DMS53 treated with DMSO at 0.1 percent for 48 hours (cell line): ENCODE results near the gene KATNB1.

ENCODE experiments used
- DNase-seq: peaks from one replicate; lab custom pipeline; 2025; ENCODE audit not compliant: unreplicated experiment; lab: John Stamatoyannopoulos, UW

Gene KATNB1

DNA sequence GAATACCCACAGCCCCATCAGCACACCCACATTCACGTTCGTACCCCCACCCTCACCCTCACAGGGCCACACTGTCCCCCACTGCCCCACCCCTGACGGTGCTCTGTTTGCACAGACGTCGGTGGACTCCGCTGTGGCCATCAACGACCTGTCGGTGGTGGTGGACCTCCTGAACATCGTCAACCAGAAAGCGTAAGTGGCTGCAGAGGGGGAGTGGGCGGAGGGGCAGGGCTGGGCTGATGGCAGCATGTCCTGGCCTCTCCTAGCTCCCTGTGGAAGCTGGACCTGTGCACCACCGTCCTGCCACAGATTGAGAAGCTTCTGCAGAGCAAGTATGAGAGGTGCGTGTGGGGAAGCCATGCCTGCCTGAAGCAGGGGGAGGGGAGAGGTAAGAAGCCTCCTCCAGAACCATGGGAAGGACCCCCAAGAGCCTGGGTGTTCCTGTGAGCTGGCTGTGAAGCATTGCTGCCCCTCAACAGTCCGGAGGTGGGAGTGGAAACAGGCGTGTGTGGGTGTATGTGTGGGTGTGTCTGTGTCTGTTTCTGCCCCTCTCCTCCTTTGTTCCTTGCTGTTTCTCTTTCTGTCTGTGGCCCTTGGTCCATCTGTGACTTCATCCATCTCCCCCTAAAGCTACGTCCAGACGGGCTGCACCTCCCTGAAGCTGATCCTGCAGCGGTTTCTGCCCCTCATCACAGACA is 20.3 kb downstream of the KATNB1 start:
- no peak for DNase-seq

DNA sequence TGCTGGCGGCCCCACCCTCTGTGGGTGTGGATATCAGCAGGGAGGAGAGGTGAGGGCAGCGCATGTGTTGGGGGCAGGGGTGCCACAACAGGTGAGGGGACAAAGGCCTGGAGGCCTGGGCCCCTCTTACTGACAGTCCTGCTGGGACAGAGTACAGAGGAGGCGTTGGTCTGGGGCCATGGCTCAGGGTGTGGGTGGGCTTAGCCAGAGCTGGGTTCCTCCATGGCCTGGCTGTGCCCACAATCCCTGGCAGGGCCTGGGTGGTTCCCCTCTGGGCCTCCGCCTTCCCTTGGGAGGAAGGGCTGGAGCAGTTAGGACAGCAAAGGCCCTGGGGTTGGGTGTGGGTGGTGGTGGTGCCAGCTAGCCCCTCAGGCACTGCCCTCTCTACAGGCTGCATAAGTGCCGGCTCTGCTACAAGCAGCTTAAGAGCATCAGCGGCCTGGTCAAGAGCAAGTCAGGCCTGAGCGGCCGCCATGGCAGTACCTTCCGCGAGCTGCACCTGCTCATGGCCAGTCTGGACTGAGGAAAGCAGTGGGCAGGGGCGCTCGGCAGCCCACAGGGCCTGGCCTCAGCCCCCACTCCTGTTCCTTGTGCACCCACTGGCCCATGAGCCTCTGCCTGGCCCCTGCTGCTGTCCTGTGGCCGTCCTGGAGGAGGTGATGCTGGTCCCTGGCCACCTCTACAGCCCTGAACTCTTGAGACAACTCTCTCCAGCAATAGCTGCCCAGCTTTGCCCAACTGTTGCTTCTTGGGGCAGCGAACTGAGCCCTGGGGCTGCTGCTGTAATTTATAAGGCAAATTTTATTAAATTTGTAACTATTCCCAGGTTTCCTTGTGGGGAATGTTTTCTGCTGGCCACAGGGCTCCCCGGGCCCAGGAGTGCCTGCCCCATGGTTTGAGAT is 21.1 kb downstream of the KATNB1 start:
- no peak for DNase-seq

DNA sequence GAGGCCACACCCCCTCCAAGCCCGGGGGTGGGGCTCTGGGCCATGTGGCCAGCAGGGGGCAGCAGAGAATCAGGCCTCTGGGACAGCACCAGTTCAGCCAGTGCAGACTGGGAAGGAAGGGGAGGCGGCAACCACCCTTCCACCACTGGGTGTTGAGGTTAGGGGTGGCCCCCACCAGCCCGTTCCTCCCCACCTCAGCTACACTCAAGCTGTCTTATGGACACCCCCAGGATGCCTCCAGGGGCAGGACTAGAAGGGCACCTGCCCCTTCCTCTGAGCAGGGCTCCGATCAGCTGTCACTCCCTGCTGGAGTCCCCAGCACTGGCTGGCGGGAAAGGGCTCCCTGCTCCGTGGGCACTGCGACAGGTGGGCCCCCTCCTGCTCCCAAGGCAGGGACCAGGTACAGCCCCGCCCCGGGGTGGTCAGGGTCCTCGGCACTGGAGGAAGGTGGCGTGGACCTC is 21.8 kb downstream of the KATNB1 start:
- DNase-seq, result peak; percentile 49

DNA sequence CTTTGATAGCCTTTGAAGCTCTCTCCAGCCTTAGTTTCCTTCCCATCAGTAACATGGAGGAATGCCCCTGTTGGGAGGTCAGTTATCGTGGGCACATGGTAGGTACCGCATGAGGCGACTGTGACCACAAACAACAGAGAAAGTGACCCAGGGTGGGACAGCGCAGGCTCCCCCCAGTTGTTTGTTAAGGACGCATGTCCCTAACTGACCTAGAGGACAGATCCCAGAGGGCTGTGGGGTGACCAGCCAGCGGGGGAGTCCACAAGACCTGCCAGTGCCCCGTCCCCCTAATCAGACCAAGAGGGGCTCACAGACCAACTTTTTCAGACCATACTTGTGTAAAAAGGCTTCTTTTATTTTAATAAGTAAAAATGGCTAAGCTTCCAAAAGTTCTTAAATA is 22.3 kb downstream of the KATNB1 start:
- DNase-seq, result no peak

DNA sequence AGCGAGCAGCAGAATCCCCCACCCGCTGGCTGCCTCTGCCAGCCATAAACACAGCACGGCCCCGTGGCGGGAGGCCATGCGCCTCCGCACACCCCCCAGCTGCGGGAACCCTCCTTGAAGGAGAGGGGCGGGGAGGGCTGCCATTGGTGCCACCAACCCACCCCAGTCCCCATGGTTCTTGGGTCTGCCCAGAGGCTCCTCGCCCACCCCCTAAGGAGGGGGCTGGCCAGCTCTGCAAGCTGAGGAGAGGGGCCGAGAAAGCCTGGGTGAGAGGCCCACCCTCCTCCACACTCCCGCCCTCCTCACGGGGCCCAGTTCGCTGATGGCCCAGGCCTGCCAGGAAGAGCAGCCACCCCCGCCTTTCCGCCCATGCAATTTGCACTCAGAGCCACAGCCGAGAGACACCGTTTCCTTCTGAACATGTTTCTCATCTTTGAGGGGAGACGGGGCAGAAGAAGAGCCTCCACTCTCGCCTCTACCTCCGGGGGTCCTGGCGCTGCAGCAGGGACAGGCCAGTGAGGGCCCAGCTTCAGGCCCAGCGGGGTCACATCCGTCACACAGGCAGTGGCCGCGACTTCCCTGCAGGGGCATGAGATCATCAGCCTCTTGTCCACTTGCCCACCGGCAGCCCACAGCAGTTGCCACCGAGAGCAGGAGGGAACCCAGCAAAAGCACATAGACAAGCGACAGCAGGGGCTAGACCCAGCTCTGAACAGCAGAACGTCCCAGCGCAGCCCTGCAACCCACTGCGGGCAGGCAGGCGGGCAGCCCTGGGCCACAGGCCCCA is 23.0 kb downstream of the KATNB1 start:
- DNase-seq, result no peak

DNA sequence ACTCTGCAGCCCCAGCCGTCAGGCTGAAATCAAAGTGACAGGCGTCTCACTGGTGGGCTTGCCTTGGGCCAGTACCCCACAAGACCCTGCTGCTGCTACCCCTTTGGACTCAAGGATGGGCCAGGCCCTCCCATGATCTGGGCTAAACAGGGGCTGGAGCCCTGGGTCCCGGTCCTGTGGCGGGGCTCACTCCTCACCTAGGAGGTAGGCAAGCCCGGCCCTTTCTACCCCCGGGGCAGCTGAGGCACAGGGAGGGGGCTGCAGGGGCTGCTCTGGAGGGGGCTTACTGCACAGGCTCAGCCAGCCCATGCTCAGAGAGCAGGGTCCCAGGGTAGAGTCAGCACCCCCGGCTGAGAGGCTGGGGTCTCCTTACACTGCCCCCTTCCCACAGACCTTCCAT is 23.6 kb downstream of the KATNB1 start:
- no peak for DNase-seq

DNA sequence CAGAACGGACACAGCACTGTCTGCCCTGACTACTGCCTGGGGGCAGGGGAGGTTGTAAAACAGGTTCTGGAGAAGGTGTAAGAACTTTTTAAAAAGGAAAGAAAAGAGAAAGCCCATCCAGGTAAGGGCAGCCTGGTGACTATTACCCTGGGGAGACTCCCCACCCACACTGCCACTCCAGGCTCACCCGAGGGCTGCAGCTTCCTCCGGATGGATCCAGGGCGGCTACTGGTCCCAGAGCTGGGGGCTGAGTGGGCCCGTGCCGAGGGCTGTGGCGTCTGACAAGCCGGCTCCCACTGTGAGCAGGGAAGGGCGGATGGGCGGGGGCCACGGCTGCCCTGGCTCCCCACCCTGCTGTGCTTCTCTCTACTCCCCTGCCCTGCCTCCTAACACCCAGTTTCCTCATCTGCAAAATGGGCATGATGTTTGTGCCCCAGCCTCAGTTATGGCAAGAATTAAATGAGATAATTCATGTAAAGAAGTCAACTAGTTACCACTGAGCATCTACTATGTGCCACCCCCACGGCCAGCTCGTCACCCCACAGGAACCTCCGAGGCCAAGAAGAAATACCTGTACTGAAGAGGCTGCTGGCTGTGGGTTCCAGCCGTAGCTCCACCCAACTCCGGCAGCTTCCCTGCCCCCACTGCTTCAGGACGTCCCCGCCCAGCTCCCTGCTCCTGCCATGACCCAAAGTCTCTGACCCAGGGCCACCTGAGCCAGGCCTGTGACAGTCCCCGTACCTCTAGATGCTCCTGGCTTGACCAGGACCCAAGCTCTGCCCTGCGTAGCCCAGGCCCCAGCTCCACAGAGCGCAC is 24.2 kb downstream of the KATNB1 start:
- no peak for DNase-seq

DNA sequence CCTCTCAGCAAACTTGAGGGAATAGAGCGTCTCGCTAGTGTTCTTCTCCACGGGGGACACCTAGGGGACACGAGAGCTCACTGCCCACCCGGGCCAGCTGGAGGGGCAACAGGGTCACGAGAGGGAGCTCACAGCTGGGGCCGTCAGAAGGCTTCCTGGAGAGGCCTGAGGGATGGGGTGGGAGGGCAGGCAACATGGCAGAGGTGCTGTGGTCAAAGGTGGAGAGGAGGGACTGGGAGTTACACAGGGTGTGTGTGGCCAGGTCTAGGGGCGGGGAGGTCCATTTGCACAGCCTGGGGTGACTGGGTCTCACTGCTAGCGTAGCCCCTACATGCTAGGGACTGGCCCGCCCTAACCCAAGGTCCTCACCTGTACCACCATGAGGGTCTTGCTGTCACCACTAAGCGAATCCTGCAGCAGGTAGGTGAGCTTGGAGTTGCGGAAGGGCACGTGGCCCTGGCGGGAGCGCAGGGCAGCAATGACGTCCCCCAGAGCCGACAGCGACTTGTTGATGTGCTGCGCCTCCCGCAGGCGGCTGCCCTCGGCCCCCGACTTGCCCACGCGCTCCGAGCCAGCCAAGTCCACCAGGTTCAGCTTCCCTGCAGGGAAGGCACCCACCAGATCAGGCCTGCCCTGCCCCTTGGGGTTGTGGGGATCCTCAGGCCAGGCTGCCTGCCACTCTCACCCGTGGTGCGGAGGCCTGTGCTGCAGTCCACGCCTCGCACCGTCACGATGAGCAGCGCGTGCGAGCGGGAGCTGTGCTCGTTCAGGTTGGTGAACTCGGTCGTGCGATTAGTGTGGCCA is 25.0 kb downstream of the KATNB1 start:
- DNase-seq, result no peak

DNA sequence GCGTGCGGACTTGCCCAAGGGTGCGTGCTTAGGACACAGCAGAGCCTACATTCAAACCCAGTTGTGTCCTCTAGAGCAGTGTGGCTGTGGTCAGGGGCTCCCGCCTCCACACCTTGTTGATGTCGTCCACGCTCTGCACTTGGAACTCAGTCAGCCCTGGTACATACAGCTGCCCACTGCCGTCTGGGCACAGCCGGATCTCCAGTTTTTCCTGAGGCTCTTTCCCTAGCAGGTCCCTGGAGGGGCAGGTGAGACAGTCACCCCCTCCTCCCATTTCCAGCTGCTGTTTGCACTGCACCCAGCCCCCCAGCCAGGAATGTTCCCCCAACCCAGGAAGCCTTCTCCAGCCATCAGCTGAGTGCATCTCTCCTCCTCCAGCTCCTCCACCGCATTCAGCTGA is 25.7 kb downstream of the KATNB1 start:
- DNase-seq, result no peak

DNA sequence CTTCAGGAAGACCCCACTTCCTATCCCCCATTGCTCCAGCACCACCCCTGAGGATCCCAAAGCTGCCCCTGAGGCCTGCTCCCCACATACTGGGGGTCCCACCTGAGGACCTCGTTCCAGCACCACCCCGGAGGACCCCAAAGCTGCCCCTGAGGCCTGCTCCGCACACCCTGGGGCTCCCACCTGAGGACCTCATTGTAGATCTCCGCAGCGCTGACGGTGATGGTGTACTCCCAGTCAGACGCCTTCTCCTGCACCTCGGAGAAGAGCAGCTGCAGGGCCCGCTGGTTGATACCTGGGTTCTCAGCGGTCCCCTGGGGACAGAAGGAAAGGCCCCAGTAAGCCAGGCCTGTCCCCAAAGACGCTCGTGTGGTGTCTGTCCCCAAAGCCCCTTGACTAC is 26.4 kb downstream of the KATNB1 start:
- DNase-seq, result no peak

DNA sequence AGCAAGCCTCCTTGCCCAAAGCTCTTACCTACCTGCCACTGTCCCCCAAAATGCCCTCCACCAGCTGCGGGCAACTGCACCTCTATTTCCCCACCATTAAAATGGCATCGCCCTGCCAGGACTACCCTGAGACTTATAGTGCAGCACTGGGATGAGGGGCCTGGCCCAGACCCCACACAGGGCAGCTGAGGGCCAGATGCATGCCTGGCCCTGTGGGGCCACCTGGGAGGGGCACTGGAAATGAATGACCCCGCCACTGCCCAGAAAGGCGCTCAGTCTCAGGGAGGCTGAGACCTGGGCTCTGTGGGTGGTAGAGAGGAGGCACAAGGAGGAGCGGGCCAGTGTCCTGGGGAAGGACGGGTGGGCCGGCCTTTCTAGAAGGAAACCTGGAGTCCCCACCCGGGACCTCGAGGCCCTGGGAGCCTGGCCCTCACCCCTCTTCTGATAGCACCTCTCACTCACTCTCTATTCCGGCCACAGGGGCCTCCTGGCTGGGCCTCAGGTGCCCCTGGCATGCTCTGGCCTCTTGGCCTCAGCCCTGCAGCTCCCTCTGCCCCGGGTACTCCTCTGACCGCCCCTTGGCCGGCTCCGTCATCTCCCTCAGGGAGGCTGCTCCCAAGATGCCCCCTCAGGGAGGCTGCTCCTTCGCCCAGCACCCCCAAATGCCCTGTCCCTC is 26.9 kb downstream of the KATNB1 start:
- DNase-seq, result no peak

DNA sequence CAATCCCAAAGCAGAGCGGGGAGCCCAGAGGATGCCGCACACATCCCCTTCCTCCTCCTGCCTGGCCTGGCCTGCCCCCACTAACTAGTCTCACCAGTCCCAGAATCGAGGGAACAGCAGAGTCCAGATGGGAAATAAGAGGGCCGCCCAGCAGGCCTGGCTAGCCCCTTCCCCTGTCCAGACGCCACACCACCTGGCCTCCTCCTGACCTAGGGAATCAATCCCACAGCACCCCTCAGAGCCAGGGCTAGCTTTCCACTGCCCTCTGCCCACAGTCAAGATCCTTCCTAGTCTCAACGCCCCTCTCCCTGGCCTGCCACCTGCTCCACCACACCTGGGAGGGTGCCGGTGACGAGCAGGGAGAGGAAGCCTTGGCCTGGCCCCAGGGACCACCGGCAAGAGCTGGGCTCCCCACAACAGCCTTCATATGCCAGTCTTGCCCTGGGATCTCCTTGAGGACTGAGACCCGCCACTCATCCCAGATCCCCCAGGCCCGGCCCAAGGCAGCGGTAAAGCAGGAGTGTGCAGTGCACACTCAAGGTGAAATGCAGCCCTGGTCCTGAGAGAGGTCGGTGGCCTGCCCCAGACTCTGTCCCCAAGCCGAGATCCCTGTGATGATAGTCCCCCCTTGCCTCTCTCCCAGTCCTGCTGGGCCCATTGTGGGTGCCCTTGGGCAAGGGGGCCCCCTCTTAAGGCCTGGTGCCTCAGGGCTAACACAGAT is 27.9 kb downstream of the KATNB1 start:
- no peak for DNase-seq

DNA sequence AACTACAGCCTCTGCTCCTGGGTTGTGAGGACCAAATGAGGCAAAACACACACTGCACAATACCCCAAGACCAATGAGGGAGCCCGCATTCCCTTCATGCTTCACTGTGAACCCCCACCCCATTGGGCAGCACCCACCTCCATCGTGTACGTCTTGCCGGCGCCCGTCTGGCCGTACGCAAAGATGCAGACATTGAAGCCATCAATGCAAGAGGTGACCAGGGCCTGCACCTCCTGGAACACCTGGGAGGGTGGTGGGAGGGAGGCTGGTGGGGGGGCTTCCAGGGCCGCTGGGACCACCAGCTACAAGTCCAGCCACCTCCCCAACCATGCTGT is 28.4 kb downstream of the KATNB1 start:
- no peak for DNase-seq

DNA sequence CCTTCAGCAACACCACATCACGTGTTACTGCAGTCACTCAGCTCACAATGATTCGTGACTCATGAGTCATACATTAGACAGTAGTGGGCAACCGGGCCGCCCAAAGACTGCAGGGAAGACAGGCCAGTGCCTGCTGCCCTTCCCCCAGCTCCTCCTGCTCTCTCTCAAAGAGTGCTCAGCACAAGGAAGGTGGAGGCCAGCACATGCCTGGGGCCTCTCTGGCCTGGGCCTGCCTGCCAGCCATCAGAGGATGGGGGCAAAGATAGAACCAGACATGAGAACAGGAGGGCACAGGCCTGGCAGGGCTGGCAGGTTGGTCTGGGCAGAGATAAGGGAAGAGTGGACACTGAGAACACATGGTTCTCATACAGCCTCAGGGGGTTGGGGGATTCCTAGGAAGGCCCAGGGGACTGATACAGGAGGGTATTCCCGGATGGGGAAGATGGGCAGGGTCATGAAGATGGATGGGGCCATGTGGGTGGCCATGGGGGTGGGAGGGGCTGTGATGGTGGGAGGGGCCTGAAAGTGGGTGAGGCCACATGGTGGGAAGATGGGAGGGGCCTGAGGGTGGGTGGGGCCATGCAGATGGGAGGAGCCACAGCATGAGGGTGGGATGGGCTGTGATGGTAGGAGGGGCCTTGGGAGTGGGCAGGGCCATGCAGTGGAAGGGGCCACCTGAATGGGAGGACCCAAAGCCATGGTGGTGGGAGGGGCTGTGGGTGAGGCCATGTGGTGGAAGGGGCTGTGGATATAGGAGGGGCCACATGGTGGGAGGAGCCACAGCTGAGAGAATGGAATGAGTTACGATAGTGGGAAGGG is 29.0 kb downstream of the KATNB1 start:
- DNase-seq, result peak; percentile 70

DNA sequence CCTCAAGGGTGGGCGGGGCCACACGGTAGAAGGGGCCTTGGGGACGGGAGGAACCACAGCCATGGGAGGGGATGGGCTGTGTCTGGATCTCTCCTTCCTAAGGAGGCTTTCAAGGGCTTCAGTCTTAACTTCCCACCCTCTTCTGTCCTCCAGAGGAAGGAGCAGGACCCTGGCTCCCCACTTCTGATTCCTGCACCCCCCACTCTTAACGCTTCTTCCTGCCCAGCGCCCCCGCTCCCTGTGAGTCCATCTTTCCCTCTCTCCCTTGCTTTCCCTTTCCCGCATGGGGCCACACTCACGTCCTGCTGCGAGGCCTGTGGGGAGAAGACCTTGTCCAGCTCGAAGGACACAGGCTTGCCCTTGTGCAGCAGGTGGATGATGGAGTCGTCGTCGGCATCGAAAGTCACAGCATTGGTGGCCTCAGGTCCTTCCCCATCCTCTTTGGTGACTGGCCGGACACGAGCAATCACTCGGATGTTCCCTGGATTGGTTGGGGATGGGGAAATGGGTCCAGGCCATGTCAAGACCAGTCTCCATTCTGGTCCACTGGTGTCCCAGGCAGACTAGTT is 29.7 kb downstream of the KATNB1 start:
- no peak for DNase-seq

DNA sequence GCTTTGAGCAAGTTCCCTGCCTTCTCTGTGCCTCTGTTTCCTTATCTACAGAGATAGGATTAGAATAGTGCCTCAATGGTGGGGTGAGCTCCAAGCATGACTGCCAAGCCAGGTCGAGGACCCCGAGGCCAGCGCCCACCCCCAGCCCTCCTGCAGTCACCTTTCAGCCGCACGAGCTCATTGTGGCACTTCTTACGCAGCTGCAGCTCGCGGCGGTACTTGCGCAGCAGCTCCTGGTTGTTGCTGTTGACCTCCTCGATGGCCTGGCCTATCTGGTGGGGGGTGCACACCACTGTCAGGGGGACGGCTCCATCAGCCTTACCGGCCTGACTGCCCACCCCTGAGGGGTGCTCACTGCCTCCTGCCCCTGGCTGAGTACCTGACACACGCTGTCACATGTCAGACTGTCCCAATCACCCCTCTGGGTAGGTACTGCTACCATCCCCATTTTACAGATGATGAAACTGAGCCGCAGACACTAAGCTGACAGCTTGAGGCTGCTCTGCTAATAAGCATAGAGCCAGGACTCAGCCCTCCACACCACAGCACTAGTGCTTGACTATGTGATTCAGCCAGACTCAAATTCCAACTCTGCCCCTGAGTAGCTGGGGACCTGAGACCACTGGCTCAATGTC is 31.3 kb downstream of the KATNB1 start:
- no peak for DNase-seq

DNA sequence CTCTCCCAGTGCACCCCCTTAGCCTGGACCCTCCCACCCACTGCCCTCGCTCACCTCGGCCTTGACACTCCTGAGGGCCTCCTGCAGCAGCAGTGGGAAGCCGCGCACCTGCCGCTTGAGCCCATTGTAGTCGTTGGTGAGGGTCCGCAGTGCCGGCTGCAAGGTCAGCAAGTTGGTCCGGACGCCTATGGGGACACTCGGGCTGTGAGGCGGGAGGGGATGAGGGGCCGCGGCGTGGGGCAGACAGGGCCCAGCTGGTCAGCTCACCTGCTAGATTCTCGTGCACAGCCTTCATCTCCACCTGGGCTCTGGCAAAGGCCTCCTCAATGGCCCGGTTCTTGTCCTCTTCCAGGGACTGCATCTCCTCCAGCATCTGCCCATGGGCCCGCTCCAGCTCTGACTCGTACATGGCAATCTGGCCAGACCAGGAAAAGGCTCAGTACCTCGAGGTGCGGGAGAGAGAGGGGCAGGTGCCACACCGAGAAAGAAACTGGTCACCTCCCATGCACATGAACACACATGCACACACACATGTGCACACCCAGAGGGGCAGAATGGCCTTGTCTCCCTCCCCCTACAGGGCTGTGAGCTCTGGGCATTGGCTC is 34.1 kb downstream of the KATNB1 start:
- DNase-seq, result no peak
